Fibroblast of lung (primary cell): ENCODE measurements around the gene PDZD2. TPM values are rescaled to one million over a fixed set of nuclear protein-coding genes. Genes with fewer than 3 reads are reported as not detected.

Source experiments
- DNase-seq, 2 donors: peaks; one replicate each; pipeline versions ENCODE4 v3.0.0 to v3.0.0-alpha.2; 2010; ENCODE audit warnings: low read depth in 2 of 2
- H2AFZ ChIP-seq: 2 replicates; pipeline ENCODE4 v1.5.1; 2012; ENCODE audit warnings: low read length, control low read depth, inconsistent platforms
- H3K27ac ChIP-seq: 2 replicates; pipeline ENCODE4 v1.5.1; 2011; ENCODE audit warnings: low read length, control low read depth; ENCODE audit not compliant: insufficient read depth
- H3K27me3 ChIP-seq: 2 replicates; pipeline ENCODE4 v1.5.1; 2011; ENCODE audit warnings: mild to moderate bottlenecking, low read length; ENCODE audit not compliant: control insufficient read depth, insufficient read depth
- H3K36me3 ChIP-seq: 2 replicates; pipeline ENCODE4 v1.5.1; 2011; ENCODE audit warnings: low read length; ENCODE audit not compliant: control insufficient read depth, insufficient read depth
- H3K4me1 ChIP-seq: 2 replicates; pipeline ENCODE4 v1.5.1; 2011; ENCODE audit warnings: low read length; ENCODE audit not compliant: control insufficient read depth, insufficient read depth; ENCODE audit errors: extremely low read depth
- H3K4me2 ChIP-seq: 2 replicates; pipeline ENCODE4 v1.5.1; 2011; ENCODE audit warnings: low read length, control low read depth; ENCODE audit not compliant: insufficient read depth; ENCODE audit errors: extremely low read depth
- H3K4me3 ChIP-seq, 4 experiments: fragments of 200-600 bp in 1 of 4; sonication (generic) in 1 of 4; replicated peaks in 1 of 4; 2 replicates each; pipeline ENCODE4 v1.5.1; 2011 to 2016; ENCODE audit warnings: low read length in 4 of 4, low read depth in 3 of 4, mild to moderate bottlenecking in 3 of 4, control low read depth in 2 of 4, inconsistent platforms in 1 of 4, mixed read lengths in 1 of 4; ENCODE audit not compliant: insufficient read depth in 1 of 4; ENCODE audit errors: control extremely low read depth in 1 of 4
- H3K79me2 ChIP-seq: 2 replicates; pipeline ENCODE4 v1.5.1; 2012; ENCODE audit warnings: mild to moderate bottlenecking, low read length, inconsistent platforms; ENCODE audit not compliant: control insufficient read depth, insufficient read depth
- H3K9ac ChIP-seq: 2 replicates; pipeline ENCODE4 v1.5.1; 2011; ENCODE audit warnings: mild to moderate bottlenecking, low read length, control low read depth; ENCODE audit not compliant: insufficient read depth
- H3K9me3 ChIP-seq: 2 replicates; pipeline ENCODE4 v1.5.1; 2012; ENCODE audit warnings: low read depth, low read length; ENCODE audit not compliant: control insufficient read depth, insufficient read depth
- H4K20me1 ChIP-seq: 2 replicates; pipeline ENCODE4 v1.5.1; 2011; ENCODE audit warnings: low read length; ENCODE audit not compliant: control insufficient read depth, insufficient read depth; ENCODE audit errors: extremely low read depth
- EZH2 ChIP-seq: IDR thresholded peaks from 2 replicates; pipeline ENCODE4 v1.5.1; 2012; ENCODE audit warnings: low read length, control low read depth, mild to moderate bottlenecking; ENCODE audit errors: missing control alignments
- polyA plus RNA-seq, 2 donors: library from polyadenylated mRNA; depleted of rRNA in 1 of 2; stranded (reverse) in 1 of 2; unstranded in 1 of 2; fragments of >200 nt; gene quantifications; 2 replicates each; pipeline ENCODE4 v1.2.1, GENCODE V29; 2011 to 2012; ENCODE audit warnings: missing spikeins in 1 of 2
- total RNA-seq: library from RNA; depleted of rRNA; stranded (reverse); fragments of >200 nt; gene quantifications from 2 replicates; pipeline ENCODE4 v1.2.1, GENCODE V29; 2014
- TF ChIP-seq, protein P1 (sequence below), 2 donors: IDR thresholded peaks in 1 of 2; conservative IDR thresholded peaks in 1 of 2; 1 replicate in 1 of 2; 2 replicates in 1 of 2; pipeline ENCODE4 v1.5.1; 2011 to 2012; ENCODE audit warnings: low read length in 2 of 2, control low read depth in 1 of 2, inconsistent platforms in 1 of 2, low read depth in 1 of 2, mild to moderate bottlenecking in 1 of 2

The PDZD2 gene
- total and polyA plus RNA-seq, 2 donors (not counting 1 experiment from before 2014, with no cell fraction given) = 0.33 to 0.40 TPM

DNA sequence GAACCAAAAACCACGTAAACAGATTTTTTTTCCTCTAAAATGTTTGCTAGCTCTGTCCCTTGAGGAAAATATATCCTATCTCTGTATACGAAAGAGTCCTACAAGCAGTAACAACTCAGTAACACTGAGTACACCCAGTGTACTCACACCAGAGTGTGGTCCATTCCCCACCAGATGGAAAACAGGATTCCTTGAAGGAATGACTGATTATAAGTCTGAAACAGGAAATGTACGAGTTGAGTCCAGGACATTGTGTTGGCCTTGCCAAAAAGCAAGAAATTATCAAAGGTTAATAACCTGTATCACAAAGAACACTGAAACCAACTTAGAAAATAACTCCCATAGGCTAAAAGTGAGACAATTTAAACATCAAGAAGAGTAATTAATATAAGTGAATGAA, 514.8 kb downstream of the PDZD2 start:
- Histone ChIP-seq H3K79me2 (peaks cover 96% of the 10 kb centered on the region), H3K9me3 (no peaks in the 10 kb centered on the region), H3K27ac (no peak overlapping the region), H3K4me1 (peaks cover 3% of the 10 kb centered on the region), H4K20me1 (peaks cover 2% of the 10 kb centered on the region), H3K4me2 (peak overlapping the region; percentile 56), H2AFZ (no peak overlapping the region), H3K27me3 (no peaks in the 10 kb centered on the region), H3K9ac (no peak overlapping the region), H3K36me3 (peaks cover 2% of the 10 kb centered on the region), H3K4me3 (no peak overlapping the region)
- peak; percentile 34 for DNase-seq
- TF ChIP-seq, protein P1, sequence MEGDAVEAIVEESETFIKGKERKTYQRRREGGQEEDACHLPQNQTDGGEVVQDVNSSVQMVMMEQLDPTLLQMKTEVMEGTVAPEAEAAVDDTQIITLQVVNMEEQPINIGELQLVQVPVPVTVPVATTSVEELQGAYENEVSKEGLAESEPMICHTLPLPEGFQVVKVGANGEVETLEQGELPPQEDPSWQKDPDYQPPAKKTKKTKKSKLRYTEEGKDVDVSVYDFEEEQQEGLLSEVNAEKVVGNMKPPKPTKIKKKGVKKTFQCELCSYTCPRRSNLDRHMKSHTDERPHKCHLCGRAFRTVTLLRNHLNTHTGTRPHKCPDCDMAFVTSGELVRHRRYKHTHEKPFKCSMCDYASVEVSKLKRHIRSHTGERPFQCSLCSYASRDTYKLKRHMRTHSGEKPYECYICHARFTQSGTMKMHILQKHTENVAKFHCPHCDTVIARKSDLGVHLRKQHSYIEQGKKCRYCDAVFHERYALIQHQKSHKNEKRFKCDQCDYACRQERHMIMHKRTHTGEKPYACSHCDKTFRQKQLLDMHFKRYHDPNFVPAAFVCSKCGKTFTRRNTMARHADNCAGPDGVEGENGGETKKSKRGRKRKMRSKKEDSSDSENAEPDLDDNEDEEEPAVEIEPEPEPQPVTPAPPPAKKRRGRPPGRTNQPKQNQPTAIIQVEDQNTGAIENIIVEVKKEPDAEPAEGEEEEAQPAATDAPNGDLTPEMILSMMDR (conservative IDR thresholded peaks at IDR 0.05 in 1 of 2, IDR thresholded peaks at IDR 0.05 in 1 of 2; ENCODE audit: low read depth in 1 of 2, low read length in 2 of 2) = no peak
- no peak for TF ChIP-seq EZH2

DNA sequence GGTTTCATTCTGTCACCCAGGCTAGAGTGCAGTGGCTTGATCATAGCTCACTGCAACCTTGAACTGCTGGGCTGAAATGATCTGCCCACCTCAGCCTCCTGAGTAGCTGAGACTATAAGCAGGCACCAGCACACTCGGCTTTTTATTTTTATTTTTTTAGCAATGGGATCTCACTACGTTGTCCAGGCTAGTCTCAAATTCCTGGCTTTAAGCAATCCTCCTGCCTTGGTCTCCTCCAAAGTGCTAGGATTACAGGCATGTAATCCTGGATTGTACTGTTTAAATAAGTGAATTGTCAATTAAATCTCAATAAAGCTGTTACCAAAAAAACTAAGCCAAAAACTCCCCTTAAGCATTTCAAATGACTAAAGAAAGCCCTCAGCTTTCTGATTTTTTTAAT, 516.3 kb downstream of the PDZD2 start:
- Histone ChIP-seq H3K79me2 (peaks cover 97% of the 10 kb centered on the region), H2AFZ (no peak overlapping the region), H3K27me3 (no peaks in the 10 kb centered on the region), H4K20me1 (peaks cover 2% of the 10 kb centered on the region), H3K9me3 (no peaks in the 10 kb centered on the region), H3K27ac (no peak overlapping the region), H3K4me3 (no peak overlapping the region), H3K4me1 (peaks cover 3% of the 10 kb centered on the region), H3K9ac (no peak overlapping the region), H3K36me3 (peaks cover 2% of the 10 kb centered on the region), H3K4me2 (no peak overlapping the region)
- TF ChIP-seq, protein P1 (conservative IDR thresholded peaks at IDR 0.05 in 1 of 2, IDR thresholded peaks at IDR 0.05 in 1 of 2; ENCODE audit: low read depth in 1 of 2, low read length in 2 of 2) = no peak
- no peak for TF ChIP-seq EZH2
- DNase-seq = no peak

DNA sequence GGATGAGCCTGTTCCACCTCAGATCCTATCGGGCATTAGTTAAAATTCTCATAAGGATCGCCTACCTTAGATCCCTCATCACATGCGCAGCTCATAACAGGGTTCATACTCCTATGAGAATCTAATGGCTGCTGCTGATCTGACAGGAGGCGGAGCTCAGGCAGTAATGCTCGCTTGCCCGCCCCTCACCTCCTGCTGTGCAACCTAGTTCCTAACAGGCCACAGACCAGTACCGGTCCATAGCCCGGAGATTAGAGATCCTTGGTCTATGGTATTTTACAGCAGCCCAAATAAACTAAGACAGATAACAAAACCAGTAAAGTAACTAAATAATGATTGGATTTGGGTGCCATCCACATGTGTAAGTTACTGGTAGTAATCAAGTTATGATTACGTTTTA, 517.7 kb downstream of the PDZD2 start:
- Histone ChIP-seq H3K4me1 (peaks cover 3% of the 10 kb centered on the region), H2AFZ (no peak overlapping the region), H3K27me3 (no peaks in the 10 kb centered on the region), H3K36me3 (peaks cover 2% of the 10 kb centered on the region), H3K4me3 (no peak overlapping the region), H3K4me2 (no peak overlapping the region), H3K9ac (no peak overlapping the region), H3K27ac (no peak overlapping the region), H3K9me3 (no peaks in the 10 kb centered on the region), H4K20me1 (peaks cover 2% of the 10 kb centered on the region), H3K79me2 (peaks cover 91% of the 10 kb centered on the region)
- no peak for DNase-seq
- no peak for TF ChIP-seq EZH2
- TF ChIP-seq, protein P1 (conservative IDR thresholded peaks at IDR 0.05 in 1 of 2, IDR thresholded peaks at IDR 0.05 in 1 of 2; ENCODE audit: low read depth in 1 of 2, low read length in 2 of 2) = no peak
